ENCODE data around the gene SAMHD1.
"Not testable (repeated sequence)": the region's sequence is repeated elsewhere in the genome, so short reads cannot be mapped to it uniquely, and the experiment has no call there.

Gene SAMHD1

DNA sequence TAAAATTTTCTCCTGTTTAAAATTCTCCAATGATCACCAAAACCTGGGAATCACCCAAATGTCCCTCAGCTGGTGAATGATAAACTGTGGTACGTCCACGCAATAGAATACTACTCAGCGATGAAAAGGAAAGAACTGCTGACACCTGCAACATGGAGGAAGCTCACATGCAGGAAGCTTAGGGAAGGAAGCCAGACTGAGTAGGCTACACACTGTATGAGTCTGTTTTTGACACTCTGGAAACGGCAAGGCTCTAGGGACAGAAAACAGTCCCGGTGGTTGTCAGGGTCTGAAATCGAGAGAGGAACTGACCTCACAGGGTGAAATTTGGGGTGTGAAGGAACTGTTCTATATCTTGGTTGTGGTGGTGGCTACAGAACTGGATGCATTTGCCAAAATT lies 100.7 kb downstream of the SAMHD1 start:
- no peak for DNase-seq

DNA sequence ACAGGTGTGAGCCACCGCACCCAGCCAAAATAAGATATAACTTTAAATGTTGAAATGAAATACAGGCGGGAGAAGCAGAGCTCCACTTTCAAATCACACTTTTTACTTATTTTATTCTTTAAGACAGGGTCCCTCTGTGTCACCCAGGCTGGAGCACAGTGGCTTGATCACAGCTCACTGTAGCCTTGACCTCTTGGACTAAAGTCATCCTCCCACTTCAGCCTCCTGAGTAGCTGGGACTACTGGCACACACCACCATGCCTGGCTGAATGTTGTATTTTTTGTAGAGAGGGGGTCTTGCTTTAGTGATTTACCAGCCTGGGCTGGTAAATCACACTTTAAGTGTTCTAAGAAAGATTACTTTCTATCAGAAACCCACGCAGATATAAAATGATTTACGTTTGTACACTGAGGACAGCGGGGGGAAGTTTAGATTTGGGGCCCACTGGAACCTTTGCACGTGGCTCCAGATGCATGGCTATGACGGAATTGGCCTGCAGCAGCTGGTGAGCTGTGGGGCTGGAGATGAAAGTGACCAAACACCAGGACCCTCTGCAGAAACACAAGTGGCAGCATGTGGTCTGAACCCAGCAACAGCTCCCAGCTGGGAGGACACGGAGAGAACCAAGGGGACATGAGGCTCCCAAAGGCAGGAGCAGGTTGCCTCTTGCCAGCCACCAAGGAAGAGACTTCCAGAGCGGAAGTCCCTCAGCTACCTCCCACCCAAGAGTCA lies 102.0 kb downstream of the SAMHD1 start:
- no peak for DNase-seq

DNA sequence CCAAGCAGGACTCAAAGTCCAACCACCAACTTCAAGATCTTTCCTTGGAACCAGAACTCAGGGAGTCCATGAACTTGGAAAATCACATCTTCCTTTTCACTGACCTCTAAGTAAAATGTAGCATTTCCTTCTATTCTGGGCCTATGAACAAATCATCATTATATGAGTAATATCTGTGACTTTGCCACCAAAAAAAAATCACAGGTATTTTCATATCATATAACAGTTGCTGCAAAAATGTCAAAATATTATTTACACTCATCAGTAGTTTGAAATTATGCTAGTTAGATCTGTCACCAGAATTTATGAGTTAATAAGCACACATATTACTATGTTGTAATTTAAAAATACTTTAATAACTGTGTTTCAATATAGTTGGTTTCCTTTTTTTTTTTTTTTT lies 102.8 kb downstream of the SAMHD1 start:
- DNase-seq: no peak

DNA sequence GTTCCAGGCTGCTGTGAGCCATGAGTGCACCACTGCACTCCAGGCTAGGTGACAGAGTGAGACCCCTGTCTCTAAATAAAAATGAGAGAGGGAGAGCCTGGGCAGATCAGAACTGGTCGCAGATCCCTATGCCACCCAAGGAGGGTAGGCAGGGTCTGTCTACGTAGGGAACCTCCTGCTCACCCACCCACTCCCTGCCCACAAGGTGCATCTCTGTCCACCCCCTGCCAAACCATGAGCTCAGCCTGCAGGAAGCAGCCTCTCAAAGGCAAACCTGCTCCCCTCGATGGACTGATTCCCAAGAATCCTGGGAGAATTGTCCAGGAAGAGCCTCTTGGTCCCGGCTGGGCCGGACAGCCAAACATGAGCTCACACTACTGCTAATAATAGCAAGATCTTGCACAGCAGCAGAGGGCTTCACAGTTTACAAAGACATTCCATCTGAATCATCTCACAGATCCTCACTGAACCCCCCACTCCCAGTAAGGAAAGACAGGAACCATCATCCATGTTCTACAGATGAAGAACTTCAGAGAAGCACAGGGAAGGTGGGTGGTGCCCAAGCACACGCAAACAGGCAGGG lies 103.3 kb downstream of the SAMHD1 start:
- no peak for DNase-seq

DNA sequence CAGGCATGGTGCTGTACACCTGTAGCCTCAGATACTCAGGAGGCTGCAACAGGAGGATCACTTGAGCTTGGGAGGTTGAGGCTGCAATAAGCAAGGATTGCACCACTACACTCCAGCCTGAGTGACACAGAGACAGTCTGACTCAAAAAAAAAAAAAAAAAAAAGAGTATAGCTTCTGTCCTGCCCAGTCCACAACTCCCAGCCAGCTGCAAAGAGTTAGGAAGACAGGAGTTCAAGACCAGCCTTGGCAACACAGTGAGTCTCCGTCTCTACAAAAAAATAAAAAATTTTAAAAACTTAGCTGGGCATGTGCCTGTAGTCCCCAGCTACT lies 103.8 kb downstream of the SAMHD1 start:
- DNase-seq: no peak

DNA sequence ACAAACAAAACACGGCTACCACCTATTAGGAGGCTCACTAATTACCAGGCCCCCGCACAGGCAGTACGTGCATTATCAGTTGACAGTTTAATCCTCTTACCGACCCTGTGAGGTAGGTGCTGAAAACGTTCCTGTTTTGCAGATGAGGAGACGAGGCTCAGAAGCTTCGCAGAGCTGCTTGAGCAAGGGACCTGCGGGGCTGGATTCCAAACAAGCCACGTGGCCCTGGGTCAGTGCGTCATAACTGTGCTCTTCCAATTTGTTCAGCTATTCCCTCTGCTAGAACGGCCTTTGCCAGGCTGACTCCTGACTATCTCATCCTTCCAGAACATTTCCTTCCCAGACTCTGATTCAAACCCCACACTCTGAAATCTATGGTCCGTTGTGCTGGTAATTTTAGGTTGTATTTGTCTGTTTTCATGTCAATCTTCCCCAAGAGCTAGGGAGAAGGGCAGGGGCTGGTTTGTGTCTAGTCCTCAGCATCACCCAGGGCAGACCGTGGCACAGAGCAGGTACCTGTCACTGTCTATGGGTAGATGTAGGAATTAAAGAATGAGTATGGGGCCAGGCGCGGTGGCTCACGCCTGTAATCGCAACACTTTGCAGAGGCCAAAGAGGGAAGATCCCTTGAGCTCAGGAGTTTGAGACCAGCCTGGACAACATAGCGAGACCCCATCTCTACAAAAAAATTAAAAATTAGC lies 104.3 kb downstream of the SAMHD1 start:
- no peak for DNase-seq

DNA sequence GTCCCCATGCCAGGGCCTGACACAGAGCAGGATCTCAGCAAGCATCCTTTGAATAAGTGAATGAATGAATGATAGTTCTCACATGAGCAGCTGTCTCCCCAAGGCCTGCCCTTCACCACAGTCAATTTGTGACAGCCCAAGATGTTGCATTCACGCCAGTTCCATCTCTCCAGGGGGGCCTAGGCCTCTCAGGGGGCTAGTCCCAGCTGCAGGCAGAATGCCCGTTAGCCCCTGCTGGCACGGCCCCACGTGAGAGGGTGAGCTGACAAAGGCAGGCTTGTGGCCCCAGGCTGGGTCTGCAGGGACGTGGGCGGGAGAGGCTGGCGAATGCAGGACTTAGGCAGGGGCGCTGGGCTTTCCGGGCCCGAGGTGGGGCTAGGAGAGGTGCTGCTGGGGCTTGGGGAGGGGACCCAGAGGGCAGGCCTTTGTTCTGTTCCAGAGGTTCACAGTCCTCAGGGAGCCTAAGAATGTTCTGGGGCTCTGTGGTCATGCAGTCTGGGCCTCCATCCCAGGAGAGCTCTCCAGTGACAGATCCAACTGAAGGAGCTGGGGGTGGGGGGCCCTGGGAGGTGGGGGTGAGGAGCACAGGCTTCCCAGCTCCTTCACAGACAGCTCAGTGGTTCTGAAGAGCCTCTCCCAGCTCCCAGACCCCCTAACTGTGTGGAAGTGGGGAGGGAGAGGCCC lies 106.1 kb downstream of the SAMHD1 start:
- DNase-seq: no peak

DNA sequence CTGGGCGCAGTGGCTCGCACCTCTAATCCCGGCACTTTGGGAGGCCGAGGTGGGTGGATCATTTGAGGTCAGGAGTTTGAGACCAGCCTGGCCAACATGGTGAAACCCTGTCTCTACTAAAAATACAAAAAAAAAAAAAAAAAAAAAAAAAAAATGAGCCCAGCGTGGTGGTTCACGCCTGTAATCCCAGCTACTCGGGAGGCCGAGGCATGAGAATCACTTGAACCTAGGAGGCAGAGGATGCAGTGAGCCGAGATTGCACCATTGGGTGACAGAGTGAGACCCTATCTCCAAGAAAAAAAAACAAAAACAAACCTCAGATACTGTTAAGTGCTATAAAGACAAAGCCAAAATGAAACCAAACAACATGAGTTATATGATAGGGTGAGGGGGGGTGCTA lies 110.5 kb downstream of the SAMHD1 start:
- DNase-seq: not testable (repeated sequence)
